Colonic mucosa (tissue), 4 donors: ENCODE measurements around the gene PER2. TPM values are rescaled to one million over a fixed set of nuclear protein-coding genes. Genes with fewer than 3 reads are reported as not detected.

Experiments used
- DNase-seq: peaks from one replicate; pipeline ENCODE4 v3.0.0-alpha.2; 2020
- H3K27ac ChIP-seq: fragments of 200-600 bp; one replicate; pipeline ENCODE4 v1.8.0; 2021
- H3K27me3 ChIP-seq: fragments of 200-600 bp; one replicate; pipeline ENCODE4 v1.8.0; 2021
- H3K36me3 ChIP-seq: fragments of 200-600 bp; one replicate; pipeline ENCODE4 v1.8.0; 2021
- H3K4me1 ChIP-seq: fragments of 200-600 bp; one replicate; pipeline ENCODE4 v1.8.0; 2021; ENCODE audit warnings: mild to moderate bottlenecking
- H3K4me3 ChIP-seq: fragments of 200-600 bp; one replicate; pipeline ENCODE4 v1.8.0; 2021
- H3K9ac ChIP-seq, 2 donors: one replicate each; pipeline ENCODE4 v1.7.0; 2013; ENCODE audit warnings: control low read depth in 2 of 2, low read depth in 2 of 2, low read length in 2 of 2
- H3K9me3 ChIP-seq: fragments of 200-600 bp; one replicate; pipeline ENCODE4 v1.8.0; 2021
- CTCF ChIP-seq: fragments of 200-600 bp; IDR thresholded peaks from one replicate; pipeline ENCODE4 v1.8.0; 2022; ENCODE audit warnings: antibody characterized with exemption, mild to moderate bottlenecking
- intact Hi-C: fragments of 100-400 bp; cut with DNase I; formaldehyde crosslinking; loops from one replicate; pipeline ENCODE4 v1.14.1; 2022
- total RNA-seq, 2 donors: library from RNA; stranded (reverse); fragmentation: NEBNext Ultra II Directional in 1 of 2; extraction: Animal tissue kit (Norgen Biotek cat#: 25700) in 1 of 2; gene quantifications; one replicate each; pipeline ENCODE4 v1.2.1, GENCODE V29; 2021
- donor health status: healthy.
- donor health status: DM: no; HTN: no; CAD: no.
- donor health status: DM: no; HTN: no; CAD: no.

Gene PER2
- total RNA-seq, 2 donors from 2014 or later = 22.1 to 29.2 TPM

- Histone ChIP-seq H3K27me3 (no peaks in the 10 kb centered on the region), H3K27ac (no peak overlapping the region), H3K9ac (no peak overlapping the region), H3K4me3 (no peak overlapping the region), H3K36me3 (no peaks in the 10 kb centered on the region), H3K4me1 (no peaks in the 10 kb centered on the region), H3K9me3 (no peaks in the 10 kb centered on the region)
- DNase-seq = no peak
- no peak for TF ChIP-seq CTCF
- intact Hi-C loops = no loop called here
Measured at GRCh38 chr2:238308177-238308576, 19.8 kb upstream of the PER2 start.

- intact Hi-C loops = no loop called here
- H3K9ac ChIP-seq = peak overlapping the region in 1 of 2 donors; percentile 8
- H3K4me1 ChIP-seq = no peaks in the 10 kb centered on the region
- no peaks in the 10 kb centered on the region for H3K36me3 ChIP-seq
- no peaks in the 10 kb centered on the region for H3K9me3 ChIP-seq
- H3K27ac ChIP-seq = peak overlapping the region; percentile 26
- no peaks in the 10 kb centered on the region for H3K27me3 ChIP-seq
- H3K4me3 ChIP-seq = no peak overlapping the region
- no peak for DNase-seq
- TF ChIP-seq CTCF = no peak
Measured at GRCh38 chr2:238306672-238306998, 18.2 kb upstream of the PER2 start.

- intact Hi-C loops = no loop called here
- H3K9me3 ChIP-seq = no peaks in the 10 kb centered on the region
- peak overlapping the region in 1 of 2 donors; percentile 8 for H3K9ac ChIP-seq
- H3K4me3 ChIP-seq = no peak overlapping the region
- H3K27me3 ChIP-seq = no peaks in the 10 kb centered on the region
- no peak for TF ChIP-seq CTCF
- H3K4me1 ChIP-seq = no peaks in the 10 kb centered on the region
- H3K36me3 ChIP-seq = no peaks in the 10 kb centered on the region
- H3K27ac ChIP-seq = peak overlapping the region; percentile 26
- DNase-seq = peak; percentile 74
Measured at GRCh38 chr2:238305965-238306671, 17.7 kb upstream of the PER2 start.

GRCh38 chr2:238305092-238305862, 16.9 kb upstream of the PER2 start:
- intact Hi-C loops = no loop called here
- no peak for TF ChIP-seq CTCF
- DNase-seq = no peak
- Histone ChIP-seq H3K36me3 (no peaks in the 10 kb centered on the region), H3K27me3 (no peaks in the 10 kb centered on the region), H3K4me1 (no peaks in the 10 kb centered on the region), H3K9me3 (no peaks in the 10 kb centered on the region), H3K4me3 (no peak overlapping the region), H3K9ac (no peak overlapping the region), H3K27ac (no peak overlapping the region)

GRCh38 chr2:238304116-238304515, 15.7 kb upstream of the PER2 start:
- no peaks in the 10 kb centered on the region for H3K4me1 ChIP-seq
- no peak overlapping the region for H3K9ac ChIP-seq
- TF ChIP-seq CTCF = no peak
- no peak overlapping the region for H3K27ac ChIP-seq
- no peak for DNase-seq
- H3K9me3 ChIP-seq = no peaks in the 10 kb centered on the region
- no peak overlapping the region for H3K4me3 ChIP-seq
- no peaks in the 10 kb centered on the region for H3K36me3 ChIP-seq
- intact Hi-C loops = no loop called here
- H3K27me3 ChIP-seq = no peaks in the 10 kb centered on the region
